Glutamatergic neuron (in vitro differentiated cells): ENCODE data around the gene DNAJB4. TPM values are rescaled to one million over a fixed set of nuclear protein-coding genes. Genes with fewer than 3 reads are reported as not detected.

Source experiments
- DNase-seq: peaks from one replicate; pipeline ENCODE4 v3.0.0; 2022
- H3K27ac Mint-ChIP-seq: one replicate; pipeline ENCODE4 v1.8.0; 2020; ENCODE audit warnings: mild to moderate bottlenecking, mixed read lengths, inconsistent platforms; ENCODE audit not compliant: unreplicated experiment
- H3K27me3 Mint-ChIP-seq: one replicate; pipeline ENCODE4 v1.8.0; 2020; ENCODE audit warnings: mild to moderate bottlenecking, moderate library complexity, mixed read lengths, inconsistent platforms; ENCODE audit not compliant: unreplicated experiment
- H3K36me3 Mint-ChIP-seq: one replicate; pipeline ENCODE4 v1.8.0; 2020; ENCODE audit warnings: mild to moderate bottlenecking, mixed read lengths, inconsistent platforms; ENCODE audit not compliant: unreplicated experiment
- H3K4me1 Mint-ChIP-seq: one replicate; pipeline ENCODE4 v1.8.0; 2020; ENCODE audit warnings: mild to moderate bottlenecking, low read depth, mixed read lengths, inconsistent platforms; ENCODE audit not compliant: unreplicated experiment
- H3K4me3 Mint-ChIP-seq: one replicate; pipeline ENCODE4 v1.8.0; 2020; ENCODE audit warnings: mild to moderate bottlenecking, mixed read lengths, inconsistent platforms; ENCODE audit not compliant: unreplicated experiment
- H3K9me3 Mint-ChIP-seq: one replicate; pipeline ENCODE4 v1.8.0; 2020; ENCODE audit warnings: mild to moderate bottlenecking, moderate library complexity, mixed read lengths, inconsistent platforms; ENCODE audit not compliant: unreplicated experiment
- total RNA-seq: library from RNA; stranded (reverse); fragmentation: NEBNext Ultra II Directional; extraction: Animal tissue kit (Norgen Biotek cat#: 25700); gene quantifications from one replicate; pipeline ENCODE4 v1.2.1, GENCODE V29; 2021; ENCODE audit not compliant: unreplicated experiment
- TF ChIP-seq, protein P1 (sequence below): fragments of 200-600 bp; sonication (generic); IDR thresholded peaks from one replicate; pipeline ENCODE4 v1.5.0; 2021; ENCODE audit not compliant: partially characterized antibody, unreplicated experiment

DNAJB4 gene
- total RNA-seq, 1 donor from 2014 or later, result 20.1 TPM

DNA sequence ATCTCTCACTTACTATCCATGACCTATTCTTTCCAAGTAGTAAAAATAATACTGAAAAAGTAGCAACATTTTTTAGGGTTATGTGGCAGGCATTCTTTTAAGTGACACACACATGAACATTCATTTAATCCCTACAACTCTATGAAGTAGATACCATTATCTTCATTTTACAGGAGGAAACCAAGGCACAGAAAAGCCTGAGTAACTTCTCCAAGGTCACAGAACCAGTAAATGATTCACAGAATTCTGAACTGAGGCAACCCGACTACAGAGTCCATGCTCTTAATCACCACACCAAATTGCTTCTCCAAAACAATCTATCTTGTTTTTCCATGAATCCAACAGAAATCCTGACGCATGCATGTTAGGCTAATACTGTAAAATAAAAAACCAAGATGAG is 43.3 kb upstream of the DNAJB4 start:
- no peak overlapping the region for H3K27ac Mint-ChIP-seq
- H3K4me1 Mint-ChIP-seq, result no peaks in the 10 kb centered on the region
- no peaks in the 10 kb centered on the region for H3K36me3 Mint-ChIP-seq
- H3K9me3 Mint-ChIP-seq, result no peaks in the 10 kb centered on the region
- H3K4me3 Mint-ChIP-seq, result no peak overlapping the region
- peaks cover 3% of the 10 kb centered on the region for H3K27me3 Mint-ChIP-seq
- no peak for DNase-seq
- TF ChIP-seq, protein P1, sequence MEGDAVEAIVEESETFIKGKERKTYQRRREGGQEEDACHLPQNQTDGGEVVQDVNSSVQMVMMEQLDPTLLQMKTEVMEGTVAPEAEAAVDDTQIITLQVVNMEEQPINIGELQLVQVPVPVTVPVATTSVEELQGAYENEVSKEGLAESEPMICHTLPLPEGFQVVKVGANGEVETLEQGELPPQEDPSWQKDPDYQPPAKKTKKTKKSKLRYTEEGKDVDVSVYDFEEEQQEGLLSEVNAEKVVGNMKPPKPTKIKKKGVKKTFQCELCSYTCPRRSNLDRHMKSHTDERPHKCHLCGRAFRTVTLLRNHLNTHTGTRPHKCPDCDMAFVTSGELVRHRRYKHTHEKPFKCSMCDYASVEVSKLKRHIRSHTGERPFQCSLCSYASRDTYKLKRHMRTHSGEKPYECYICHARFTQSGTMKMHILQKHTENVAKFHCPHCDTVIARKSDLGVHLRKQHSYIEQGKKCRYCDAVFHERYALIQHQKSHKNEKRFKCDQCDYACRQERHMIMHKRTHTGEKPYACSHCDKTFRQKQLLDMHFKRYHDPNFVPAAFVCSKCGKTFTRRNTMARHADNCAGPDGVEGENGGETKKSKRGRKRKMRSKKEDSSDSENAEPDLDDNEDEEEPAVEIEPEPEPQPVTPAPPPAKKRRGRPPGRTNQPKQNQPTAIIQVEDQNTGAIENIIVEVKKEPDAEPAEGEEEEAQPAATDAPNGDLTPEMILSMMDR, result no peak

DNA sequence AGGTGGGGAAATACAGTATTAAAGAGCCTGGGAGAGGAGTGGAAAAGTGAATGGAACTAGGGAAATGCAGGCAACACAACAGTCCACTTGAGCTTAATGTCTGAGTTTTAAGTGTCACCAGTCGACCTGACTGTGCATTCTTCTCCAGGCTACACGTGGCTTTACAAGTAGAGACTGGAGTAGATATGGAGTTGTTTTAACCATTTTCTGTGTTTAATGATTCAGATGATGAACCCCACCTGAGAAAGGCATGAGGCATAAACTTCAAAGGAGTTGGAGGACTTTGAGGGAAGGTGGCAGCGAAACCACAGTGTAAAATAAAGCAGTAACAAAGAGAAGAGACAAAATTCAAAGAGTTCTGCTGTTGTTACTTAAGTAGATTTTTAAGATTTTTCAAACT is 38.4 kb upstream of the DNAJB4 start:
- Mint-ChIP-seq H3K27ac (no peak overlapping the region), H3K4me1 (no peaks in the 10 kb centered on the region), H3K36me3 (no peaks in the 10 kb centered on the region), H3K27me3 (peaks cover 3% of the 10 kb centered on the region), H3K4me3 (no peak overlapping the region), H3K9me3 (no peaks in the 10 kb centered on the region)
- TF ChIP-seq, protein P1, result no peak
- no peak for DNase-seq

DNA sequence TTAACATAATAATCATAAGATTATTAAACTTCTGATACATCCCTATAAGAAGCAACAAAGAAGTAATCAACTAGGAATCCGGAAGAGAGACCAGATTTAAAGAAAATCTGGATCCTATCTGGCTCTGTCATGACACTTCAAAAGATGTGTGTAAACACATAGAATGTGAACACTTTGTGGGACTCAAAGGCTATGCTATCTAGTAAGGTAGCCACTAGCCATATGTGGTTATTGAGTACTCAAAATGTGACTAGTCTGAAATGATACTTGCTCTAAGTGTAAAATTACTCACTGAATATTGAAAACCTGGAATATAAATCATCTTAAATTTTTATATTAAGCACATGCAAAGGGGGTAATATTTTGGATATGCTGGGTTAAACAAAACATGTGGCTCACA is 34.5 kb upstream of the DNAJB4 start:
- no peaks in the 10 kb centered on the region for H3K36me3 Mint-ChIP-seq
- peaks cover 3% of the 10 kb centered on the region for H3K27me3 Mint-ChIP-seq
- H3K4me3 Mint-ChIP-seq, result no peak overlapping the region
- H3K4me1 Mint-ChIP-seq, result peaks cover 8% of the 10 kb centered on the region
- TF ChIP-seq, protein P1, result no peak
- no peak overlapping the region for H3K27ac Mint-ChIP-seq
- no peak for DNase-seq
- no peaks in the 10 kb centered on the region for H3K9me3 Mint-ChIP-seq

DNA sequence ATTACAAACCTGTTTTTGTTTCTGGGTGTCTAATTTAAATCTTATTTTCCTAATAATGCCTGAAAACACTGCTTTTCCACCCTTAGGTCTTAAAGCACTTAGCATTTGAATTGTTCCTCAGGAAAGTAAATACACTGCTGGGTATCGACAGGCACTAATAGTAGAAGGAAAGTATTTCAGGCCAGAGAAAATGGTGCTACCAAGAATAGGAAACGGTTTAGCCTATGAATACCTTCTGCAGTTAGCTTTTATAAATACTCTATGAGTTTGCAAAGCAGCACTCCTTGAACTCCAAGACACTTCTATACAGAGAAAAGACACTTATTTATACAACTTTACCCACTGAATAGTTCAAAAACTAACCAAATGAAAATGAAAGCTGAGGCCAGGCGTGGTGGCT is 32.7 kb upstream of the DNAJB4 start:
- Mint-ChIP-seq H3K36me3 (no peaks in the 10 kb centered on the region), H3K27me3 (peaks cover 1% of the 10 kb centered on the region), H3K9me3 (no peaks in the 10 kb centered on the region), H3K4me3 (no peak overlapping the region), H3K27ac (no peak overlapping the region), H3K4me1 (peaks cover 23% of the 10 kb centered on the region)
- DNase-seq, result no peak
- TF ChIP-seq, protein P1, result no peak

DNA sequence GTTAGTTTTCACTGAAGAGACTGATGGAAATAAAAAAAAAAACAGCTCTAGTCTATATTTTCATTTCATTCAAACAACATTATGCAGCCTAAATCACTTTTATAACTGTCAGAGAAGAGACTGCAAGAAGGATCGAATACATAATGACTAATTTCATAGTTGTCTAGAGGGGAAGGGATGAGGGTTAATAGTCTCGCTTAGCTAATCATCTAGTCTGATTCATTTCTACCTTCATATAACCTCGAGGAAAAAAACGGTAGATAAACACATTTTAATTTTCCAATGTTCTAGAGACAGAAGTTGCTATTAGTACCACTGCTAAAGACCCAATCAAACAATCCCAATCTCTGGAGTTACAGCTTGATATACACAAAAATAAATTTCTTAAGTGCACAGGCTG is 29.4 kb upstream of the DNAJB4 start:
- Mint-ChIP-seq H3K27me3 (peaks cover 6% of the 10 kb centered on the region), H3K27ac (peak overlapping the region; percentile 33), H3K4me3 (peak overlapping the region; percentile 86), H3K36me3 (no peaks in the 10 kb centered on the region), H3K4me1 (peaks cover 25% of the 10 kb centered on the region), H3K9me3 (peaks cover 6% of the 10 kb centered on the region)
- TF ChIP-seq, protein P1, result no peak
- no peak for DNase-seq
